GM10847 (cell line): ENCODE results near the gene YBX3.

ENCODE experiments used
- POLR2A ChIP-seq: IDR thresholded peaks from 2 replicates; pipeline ENCODE4 v1.6.1; 2011; ENCODE audit not compliant: insufficient read length; ENCODE audit errors: extremely low read depth

The YBX3 gene

GRCh38 chr12:10722905-10723746 is at the start of gene YBX3:
TSS of gene YBX3 (minus strand) at chr12:10723323. CDS start at chr12:10723111, 212 bp downstream.
- peak; percentile 54 for TF ChIP-seq POLR2A

- TF ChIP-seq POLR2A = no peak
Measured at GRCh38 chr12:10771132-10771733, 48.1 kb upstream of the YBX3 start.

GRCh38 chr12:10759657-10760056 is 36.5 kb upstream of the YBX3 start:
- TF ChIP-seq POLR2A = no peak

- no peak for TF ChIP-seq POLR2A
Measured at GRCh38 chr12:10756194-10756593, 33.1 kb upstream of the YBX3 start.

GRCh38 chr12:10753059-10753458 is 29.9 kb upstream of the YBX3 start:
- no peak for TF ChIP-seq POLR2A

GRCh38 chr12:10750385-10750727 is 27.2 kb upstream of the YBX3 start:
- no peak for TF ChIP-seq POLR2A

GRCh38 chr12:10749700-10750384 is 26.7 kb upstream of the YBX3 start:
- TF ChIP-seq POLR2A = no peak

GRCh38 chr12:10747730-10748129 is 24.6 kb upstream of the YBX3 start:
- no peak for TF ChIP-seq POLR2A

- no peak for TF ChIP-seq POLR2A
Measured at GRCh38 chr12:10741845-10742244, 18.7 kb upstream of the YBX3 start.

GRCh38 chr12:10740182-10740581 is 17.1 kb upstream of the YBX3 start:
- no peak for TF ChIP-seq POLR2A

- no peak for TF ChIP-seq POLR2A
Measured at GRCh38 chr12:10739157-10740118, 16.3 kb upstream of the YBX3 start.

GRCh38 chr12:10737249-10737648 is 14.1 kb upstream of the YBX3 start:
- TF ChIP-seq POLR2A = no peak

- TF ChIP-seq POLR2A = no peak
Measured at GRCh38 chr12:10736463-10736862, 13.3 kb upstream of the YBX3 start.

GRCh38 chr12:10735428-10735827 is 12.3 kb upstream of the YBX3 start:
- no peak for TF ChIP-seq POLR2A

- TF ChIP-seq POLR2A = no peak
Measured at GRCh38 chr12:10732549-10732948, 9.4 kb upstream of the YBX3 start.

- TF ChIP-seq POLR2A = no peak
Measured at GRCh38 chr12:10732066-10732465, 8.9 kb upstream of the YBX3 start.

GRCh38 chr12:10730559-10730958 is 7.4 kb upstream of the YBX3 start:
- no peak for TF ChIP-seq POLR2A
